ENCODE data around the gene ZFP92.

DNA sequence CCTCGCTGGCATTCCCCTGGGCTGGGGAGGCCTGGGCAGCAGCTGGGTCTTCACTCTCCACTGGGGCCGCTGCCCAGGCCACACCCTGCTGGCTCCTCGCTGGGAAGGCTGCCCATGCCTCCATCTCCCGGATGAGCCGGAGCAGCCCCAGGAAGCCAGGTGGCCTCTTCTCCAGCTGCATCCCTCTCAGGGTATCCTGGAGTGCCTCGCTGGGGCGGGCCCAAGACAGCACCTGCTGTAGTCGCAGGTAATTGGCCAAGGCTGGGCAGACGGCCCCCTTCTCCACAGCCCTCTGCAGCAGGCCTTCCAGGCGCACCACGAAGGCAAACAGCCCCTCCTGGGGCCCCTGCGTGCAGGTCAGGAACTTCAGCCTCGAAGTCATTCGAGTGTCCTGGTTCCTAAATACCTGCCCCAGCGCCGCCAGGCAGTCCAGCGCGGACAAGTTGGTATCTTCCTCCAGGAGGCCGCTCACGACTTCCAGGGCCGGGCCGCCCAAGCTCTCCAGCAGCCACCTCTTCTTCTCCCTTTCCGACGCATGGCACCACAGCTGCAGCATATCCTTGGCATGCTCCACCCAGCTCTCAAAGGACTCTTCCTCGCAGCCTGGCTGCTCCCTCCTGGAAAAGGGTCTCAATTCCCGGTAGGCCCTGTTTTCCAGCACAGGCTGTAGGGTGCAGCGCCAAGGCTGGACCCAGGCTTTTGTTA lies 13.9 kb upstream of the ZFP92 start:
- TF ChIP-seq SUZ12 (IDR thresholded peaks at IDR 0.05; ENCODE audit: extremely low read depth, insufficient read depth, insufficient read length): no peak
- no peak for TF ChIP-seq ZNF274 (IDR thresholded peaks at IDR 0.05; ENCODE audit: low read depth, low read length)
- no peak for TF ChIP-seq YY1 (IDR thresholded peaks at IDR 0.05; ENCODE audit: insufficient read depth, insufficient read length)

Measured in NT2/D1 (cell line).